Measurements from ENCODE around the gene PEX5L. TPM values are rescaled to one million over a fixed set of nuclear protein-coding genes. Genes with fewer than 3 reads are reported as not detected.

PEX5L gene
- total and polyA plus RNA-seq, 2 experiments from 2014 or later = 6.3 to 7.0 TPM

- Histone ChIP-seq H4K20me1 (replicated peaks; ENCODE audit: insufficient read depth) (no peaks in the 10 kb centered on the region), H3F3A (replicated peaks; ENCODE audit: low read depth) (no peaks in the 10 kb centered on the region), H3K36me3 (ENCODE audit: insufficient read depth) (no peaks in the 10 kb centered on the region), H3K4me3 (no peak overlapping the region), H3K4me2 (no peak overlapping the region), H3K27ac (ENCODE audit: low read depth) (no peak overlapping the region), H3K27me3 (ENCODE audit: insufficient read depth) (no peaks in the 10 kb centered on the region), H3K79me2 (replicated peaks; ENCODE audit: insufficient read depth) (no peaks in the 10 kb centered on the region), H3K4me1 (ENCODE audit: insufficient read depth) (no peaks in the 10 kb centered on the region), H3K9me2 (ENCODE audit: insufficient read depth) (no peaks in the 10 kb centered on the region), H2AFZ (no peak overlapping the region)
- ATAC-seq (no peak), DNase-seq (ENCODE audit: low spot score) (no peak)
- Mint-ChIP-seq H3K9me3 (no peaks in the 10 kb centered on the region), H3K27me3 (ENCODE audit: insufficient read depth, low read depth, poor library complexity) (no peaks in the 10 kb centered on the region), H3K4me1 (no peaks in the 10 kb centered on the region), H3K27ac (no peak overlapping the region), H3K4me3 (no peak overlapping the region), H3K36me3 (ENCODE audit: low read depth) (peaks cover 5% of the 10 kb centered on the region; the same call in 2 of the 3 replicates)
- TF ChIP-seq EZH2 (IDR thresholded peaks at IDR 0.05; ENCODE audit: low read depth, unreplicated experiment) (no peak), JUNB (IDR thresholded peaks at IDR 0.05; ENCODE audit: unreplicated experiment) (no peak), REST (IDR thresholded peaks at IDR 0.05; ENCODE audit: unreplicated experiment) (no peak), ZNF462 (CRISPR knock-in tag; IDR thresholded peaks at IDR 0.05) (no peak), ZNF114 (CRISPR knock-in tag; IDR thresholded peaks at IDR 0.05) (no peak), STAT1 (IDR thresholded peaks at IDR 0.05; ENCODE audit: unreplicated experiment) (no peak), CTCF (conservative IDR thresholded peaks at IDR 0.05; ENCODE audit: low read depth in 2 of 2) (no peak), ZNF331 (CRISPR knock-in tag; IDR thresholded peaks at IDR 0.05; ENCODE audit: low read depth) (no peak), ETS1 (IDR thresholded peaks at IDR 0.05) (no peak)
Observed at GRCh38 chr3:179807588-179807987, 229.1 kb downstream of the PEX5L start.
